Activated CD8-positive, alpha-beta T cell treated with anti-CD3 and anti-CD28 coated beads for 36 hours (primary cell): ENCODE data around the gene KLK4. TPM values are rescaled to one million over a fixed set of nuclear protein-coding genes. Genes with fewer than 3 reads are reported as not detected.

ENCODE experiments used
- ATAC-seq: fragments of 200-7000 bp; cut with Tn5 transposase; one replicate; pipeline ENCODE4 v1.10.0; 2021; ENCODE audit warnings: mild to moderate bottlenecking, moderate library complexity
- CTCF ChIA-PET: fragments of 350-600 bp; sonication (Branson Sonifier 250); formaldehyde crosslinking; loops from one replicate; lab custom pipeline; 2021; ENCODE audit warnings: antibody characterized with exemption; lab: Charles Lee
- POLR2A ChIA-PET: fragments of 350-600 bp; sonication (Branson Sonifier 250); formaldehyde crosslinking; loops from one replicate; lab custom pipeline; 2021; ENCODE audit warnings: antibody characterized with exemption; lab: Charles Lee
- DNase-seq: peaks from one replicate; pipeline ENCODE4 v3.0.0-alpha.2; 2020
- H3K27ac Mint-ChIP-seq: one replicate; pipeline ENCODE4 v1.8.0; 2021; ENCODE audit warnings: mild to moderate bottlenecking, mixed read lengths
- H3K27me3 Mint-ChIP-seq: one replicate; pipeline ENCODE4 v1.8.0; 2021; ENCODE audit warnings: mixed read lengths
- H3K36me3 Mint-ChIP-seq: one replicate; pipeline ENCODE4 v1.8.0; 2021; ENCODE audit warnings: low read depth, mixed read lengths
- H3K4me1 Mint-ChIP-seq: one replicate; pipeline ENCODE4 v1.8.0; 2021; ENCODE audit warnings: low read depth, mixed read lengths
- H3K4me3 Mint-ChIP-seq: one replicate; pipeline ENCODE4 v1.8.0; 2021; ENCODE audit warnings: mild to moderate bottlenecking, moderate library complexity, mixed read lengths
- H3K9me3 Mint-ChIP-seq: one replicate; pipeline ENCODE4 v1.8.0; 2021; ENCODE audit warnings: mixed read lengths
- intact Hi-C: fragments of 100-400 bp; cut with micrococcal nuclease; formaldehyde crosslinking; loops from one replicate; pipeline ENCODE4 v1.10.0; 2022
- total RNA-seq, 2 experiments: library from RNA; stranded (reverse); gene quantifications; one replicate each; pipeline ENCODE4 v1.2.3, GENCODE V29; 2021
- TF ChIP-seq, protein P1 (sequence below): fragments of 200-600 bp; IDR thresholded peaks from one replicate; pipeline ENCODE4 v1.8.0; 2022; ENCODE audit warnings: antibody characterized with exemption, mild to moderate bottlenecking

The KLK4 gene
- total RNA-seq, 2 experiments from 2014 or later: not detected

DNA sequence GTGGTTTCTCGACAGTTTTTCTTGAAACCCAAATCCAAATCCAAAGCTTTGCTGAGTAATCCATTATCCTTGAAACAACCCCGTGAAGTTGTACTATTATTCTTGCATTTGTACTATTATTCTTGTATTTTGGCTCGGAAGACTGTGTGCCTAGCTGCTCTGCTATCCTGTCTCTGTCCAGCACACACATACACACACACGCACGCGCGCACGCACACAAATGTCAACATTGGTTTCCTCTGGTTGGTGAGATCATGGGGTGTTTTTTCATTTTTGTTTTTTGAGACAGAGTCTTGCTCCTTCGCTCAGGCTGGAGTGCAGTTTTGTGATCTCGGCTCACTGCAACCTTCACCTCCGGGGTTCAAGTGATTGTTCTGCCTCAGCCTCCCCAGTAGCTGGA, 14.9 kb upstream of the KLK4 start:
- Mint-ChIP-seq H3K27ac (no peak overlapping the region), H3K9me3 (no peaks in the 10 kb centered on the region), H3K4me3 (no peak overlapping the region), H3K36me3 (no peaks in the 10 kb centered on the region), H3K4me1 (peaks cover 8% of the 10 kb centered on the region), H3K27me3 (peaks cover 29% of the 10 kb centered on the region)
- intact Hi-C loops: loop anchor here (5.0 to 10.0 kb wide), 3 partner anchors 121 to 321 kb away; no protein-coding TSS in a partner anchor
- ATAC-seq (no peak), DNase-seq (no peak)
- TF ChIP-seq, protein P1, sequence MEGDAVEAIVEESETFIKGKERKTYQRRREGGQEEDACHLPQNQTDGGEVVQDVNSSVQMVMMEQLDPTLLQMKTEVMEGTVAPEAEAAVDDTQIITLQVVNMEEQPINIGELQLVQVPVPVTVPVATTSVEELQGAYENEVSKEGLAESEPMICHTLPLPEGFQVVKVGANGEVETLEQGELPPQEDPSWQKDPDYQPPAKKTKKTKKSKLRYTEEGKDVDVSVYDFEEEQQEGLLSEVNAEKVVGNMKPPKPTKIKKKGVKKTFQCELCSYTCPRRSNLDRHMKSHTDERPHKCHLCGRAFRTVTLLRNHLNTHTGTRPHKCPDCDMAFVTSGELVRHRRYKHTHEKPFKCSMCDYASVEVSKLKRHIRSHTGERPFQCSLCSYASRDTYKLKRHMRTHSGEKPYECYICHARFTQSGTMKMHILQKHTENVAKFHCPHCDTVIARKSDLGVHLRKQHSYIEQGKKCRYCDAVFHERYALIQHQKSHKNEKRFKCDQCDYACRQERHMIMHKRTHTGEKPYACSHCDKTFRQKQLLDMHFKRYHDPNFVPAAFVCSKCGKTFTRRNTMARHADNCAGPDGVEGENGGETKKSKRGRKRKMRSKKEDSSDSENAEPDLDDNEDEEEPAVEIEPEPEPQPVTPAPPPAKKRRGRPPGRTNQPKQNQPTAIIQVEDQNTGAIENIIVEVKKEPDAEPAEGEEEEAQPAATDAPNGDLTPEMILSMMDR: no peak
- POLR2A ChIA-PET: interaction anchor here (0.6 kb wide), 1 partner anchor 108 kb away, joined by 3 read pairs; no protein-coding TSS in a partner anchor
- CTCF ChIA-PET: interaction anchor here (1.5 kb wide), 1 partner anchor 370 kb away, joined by 3 read pairs; no protein-coding TSS in a partner anchor

DNA sequence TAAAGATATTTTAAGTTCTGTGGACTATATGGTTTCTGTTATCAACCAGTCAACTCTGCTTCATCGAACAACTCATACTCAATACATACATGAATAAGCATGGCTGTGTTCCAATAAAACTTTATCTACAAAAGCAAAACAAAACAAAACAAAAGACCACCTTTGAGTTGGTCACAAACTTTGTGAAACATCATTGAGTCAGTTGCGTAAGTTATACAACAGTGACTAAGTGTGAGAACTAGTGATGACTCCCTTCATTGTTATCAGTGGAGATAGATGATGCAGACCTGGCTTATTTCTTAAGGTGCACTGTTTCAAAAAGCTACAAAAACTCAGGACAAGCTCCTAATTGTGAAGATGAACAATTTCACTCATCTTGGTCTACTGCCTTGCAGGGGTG, 14.5 kb upstream of the KLK4 start:
- peaks cover 27% of the 10 kb centered on the region for H3K27me3 Mint-ChIP-seq
- DNase-seq: no peak
- no peaks in the 10 kb centered on the region for H3K9me3 Mint-ChIP-seq
- no peak overlapping the region for H3K27ac Mint-ChIP-seq
- H3K4me3 Mint-ChIP-seq: no peak overlapping the region
- intact Hi-C loops: loop anchor here (5.0 to 10.0 kb wide), 3 partner anchors 121 to 321 kb away; no protein-coding TSS in a partner anchor
- TF ChIP-seq, protein P1: no peak
- H3K4me1 Mint-ChIP-seq: peaks cover 8% of the 10 kb centered on the region
- no peaks in the 10 kb centered on the region for H3K36me3 Mint-ChIP-seq
- ChIA-PET POLR2A (interaction anchor here (0.6 kb wide), 1 partner anchor 108 kb away, joined by 3 read pairs; no protein-coding TSS in a partner anchor), CTCF (interaction anchor here (1.5 kb wide), 2 partner anchors 20 to 369 kb away, joined by 3 to 4 read pairs; no protein-coding TSS in a partner anchor)
- ATAC-seq: no peak

DNA sequence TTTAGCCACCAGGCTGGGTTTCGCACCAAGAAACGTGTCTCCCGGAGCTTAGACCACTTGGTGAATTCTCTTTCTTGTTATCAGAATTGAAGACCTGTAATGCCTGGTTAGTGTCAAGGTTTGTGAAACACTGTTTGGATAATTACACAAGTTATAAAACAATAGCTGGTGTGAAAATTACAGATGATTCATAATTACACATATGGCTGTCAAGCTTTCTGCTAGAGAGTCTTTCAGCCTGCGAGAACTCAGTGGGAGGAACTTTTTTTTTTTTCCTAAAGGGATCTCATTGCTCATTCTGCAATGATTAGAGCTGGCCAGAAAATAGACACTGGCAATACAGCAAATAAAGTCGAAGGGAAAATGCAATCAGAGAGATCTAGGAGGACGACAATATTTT, 13.4 kb upstream of the KLK4 start:
- TF ChIP-seq, protein P1: no peak
- no peaks in the 10 kb centered on the region for H3K9me3 Mint-ChIP-seq
- no peak overlapping the region for H3K27ac Mint-ChIP-seq
- intact Hi-C loops: loop anchor here (10.0 kb wide), 2 partner anchors 120 to 320 kb away; no protein-coding TSS in a partner anchor
- H3K27me3 Mint-ChIP-seq: peaks cover 28% of the 10 kb centered on the region
- H3K4me1 Mint-ChIP-seq: peaks cover 8% of the 10 kb centered on the region
- ChIA-PET POLR2A (interaction anchor here (0.7 kb wide), 1 partner anchor 200 kb away, joined by 3 read pairs; no protein-coding TSS in a partner anchor), CTCF (interaction anchor here (1.3 to 1.5 kb wide), 3 partner anchors 19 to 255 kb away, joined by 3 to 4 read pairs (median 3); no protein-coding TSS in a partner anchor)
- ATAC-seq: no peak
- DNase-seq: no peak
- no peaks in the 10 kb centered on the region for H3K36me3 Mint-ChIP-seq
- H3K4me3 Mint-ChIP-seq: no peak overlapping the region

DNA sequence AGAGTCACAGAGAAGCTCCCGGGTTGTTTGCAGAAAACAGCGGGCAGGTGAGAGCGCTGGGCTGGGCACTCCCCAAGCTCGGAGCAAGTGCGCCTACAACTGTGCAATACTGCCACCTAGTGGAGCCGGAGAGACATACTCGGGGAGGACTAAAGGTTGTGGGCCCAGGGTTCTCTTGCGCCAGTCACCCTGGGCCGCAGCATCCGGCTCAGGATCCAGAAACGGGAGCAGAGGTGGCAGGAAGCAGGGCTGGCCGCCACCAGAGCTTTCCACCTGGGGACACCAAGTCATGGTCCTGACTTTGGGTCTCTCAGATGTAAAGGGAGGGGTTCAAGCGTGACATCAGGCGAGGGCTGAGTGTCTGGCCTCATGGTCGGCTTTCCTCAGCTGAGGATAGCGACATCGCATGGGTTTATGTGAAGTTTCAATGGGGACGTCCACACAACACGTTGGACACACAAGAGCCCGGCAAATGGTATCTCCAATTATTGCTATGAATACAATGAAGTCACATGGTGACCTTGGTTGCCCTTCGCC, 11.2 kb upstream of the KLK4 start:
- CTCF ChIA-PET: interaction anchor here (0.6 to 2.8 kb wide), 40 partner anchors 7 to 565 kb away, joined by 3 to 26 read pairs (median 4); partner anchors contain the start of genes ACP4 and CLEC11A
- TF ChIP-seq, protein P1: peak; percentile 92
- ATAC-seq (peak; percentile 100), DNase-seq (peak; percentile 84)
- Mint-ChIP-seq H3K9me3 (no peaks in the 10 kb centered on the region), H3K27ac (no peak overlapping the region), H3K27me3 (peaks cover 39% of the 10 kb centered on the region), H3K36me3 (no peaks in the 10 kb centered on the region), H3K4me3 (no peak overlapping the region), H3K4me1 (peaks cover 8% of the 10 kb centered on the region)
- POLR2A ChIA-PET: interaction anchor here (0.7 to 2.2 kb wide), 4 partner anchors 117 to 128 kb away, joined by 3 to 7 read pairs (median 6); no protein-coding TSS in a partner anchor
- intact Hi-C loops: loop anchor here (10.0 kb wide), 2 partner anchors 118 to 318 kb away; no protein-coding TSS in a partner anchor
